ENCODE measurements around the gene HHIPL1.

- TF ChIP-seq POLR2A (IDR thresholded peaks at IDR 0.05) = no peak
- no peak for TF ChIP-seq CTCF (IDR thresholded peaks at IDR 0.05 in 4 of 5, conservative IDR thresholded peaks at IDR 0.05 in 1 of 5)
Observed at GRCh38 chr14:99632410-99633035, 12.4 kb upstream of the HHIPL1 start.
